GM12873 (cell line): ENCODE results near the gene SPAG16.

ENCODE experiments used
- TF ChIP-seq, protein P1 (sequence below): IDR thresholded peaks from 2 replicates; pipeline ENCODE4 v1.5.1; 2012; ENCODE audit warnings: low read depth, mild to moderate bottlenecking, moderate library complexity, low read length, control low read depth; ENCODE audit not compliant: insufficient read depth; ENCODE audit errors: missing control alignments

SPAG16 gene

DNA sequence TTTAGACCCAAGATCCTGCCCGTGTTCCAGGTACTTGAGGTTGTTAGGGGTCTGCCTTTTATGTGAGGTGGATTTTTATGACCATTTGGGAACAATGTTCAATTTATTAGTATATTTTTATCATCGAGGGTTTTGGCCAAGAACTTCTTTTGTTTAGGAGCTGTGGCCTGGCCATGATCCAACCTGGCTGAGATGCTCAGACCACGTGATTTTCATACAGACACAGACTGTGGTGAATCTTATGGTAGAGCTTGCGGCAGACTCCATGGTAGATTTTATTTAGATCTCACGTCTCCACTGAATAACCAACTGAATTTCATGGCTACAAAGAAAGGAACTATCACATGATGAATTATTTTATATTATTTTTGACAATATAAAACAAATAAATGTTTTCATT, 721.1 kb downstream of the SPAG16 start:
- TF ChIP-seq, protein P1, sequence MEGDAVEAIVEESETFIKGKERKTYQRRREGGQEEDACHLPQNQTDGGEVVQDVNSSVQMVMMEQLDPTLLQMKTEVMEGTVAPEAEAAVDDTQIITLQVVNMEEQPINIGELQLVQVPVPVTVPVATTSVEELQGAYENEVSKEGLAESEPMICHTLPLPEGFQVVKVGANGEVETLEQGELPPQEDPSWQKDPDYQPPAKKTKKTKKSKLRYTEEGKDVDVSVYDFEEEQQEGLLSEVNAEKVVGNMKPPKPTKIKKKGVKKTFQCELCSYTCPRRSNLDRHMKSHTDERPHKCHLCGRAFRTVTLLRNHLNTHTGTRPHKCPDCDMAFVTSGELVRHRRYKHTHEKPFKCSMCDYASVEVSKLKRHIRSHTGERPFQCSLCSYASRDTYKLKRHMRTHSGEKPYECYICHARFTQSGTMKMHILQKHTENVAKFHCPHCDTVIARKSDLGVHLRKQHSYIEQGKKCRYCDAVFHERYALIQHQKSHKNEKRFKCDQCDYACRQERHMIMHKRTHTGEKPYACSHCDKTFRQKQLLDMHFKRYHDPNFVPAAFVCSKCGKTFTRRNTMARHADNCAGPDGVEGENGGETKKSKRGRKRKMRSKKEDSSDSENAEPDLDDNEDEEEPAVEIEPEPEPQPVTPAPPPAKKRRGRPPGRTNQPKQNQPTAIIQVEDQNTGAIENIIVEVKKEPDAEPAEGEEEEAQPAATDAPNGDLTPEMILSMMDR: no peak

- TF ChIP-seq, protein P1: no peak
Observed at GRCh38 chr2:214006601-214007000, 722.3 kb downstream of the SPAG16 start.

DNA sequence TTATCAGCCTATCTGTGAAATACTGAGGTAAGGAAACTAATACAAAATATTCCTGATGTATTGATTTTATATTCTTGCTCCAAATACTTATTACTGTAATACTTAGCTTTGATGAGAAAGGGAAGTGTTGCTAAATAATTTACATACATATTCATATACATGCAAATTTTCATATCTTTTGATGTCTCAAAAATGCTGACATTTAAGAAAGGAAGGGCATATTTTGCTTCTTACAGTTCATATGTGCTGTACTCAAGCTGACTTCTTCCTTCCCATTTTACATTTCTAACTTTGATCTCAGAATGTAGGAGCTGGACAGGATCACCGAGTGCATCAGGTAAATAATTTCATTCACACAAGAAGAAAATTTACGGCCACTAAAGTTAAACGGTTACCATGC, 727.4 kb downstream of the SPAG16 start:
- TF ChIP-seq, protein P1: no peak

DNA sequence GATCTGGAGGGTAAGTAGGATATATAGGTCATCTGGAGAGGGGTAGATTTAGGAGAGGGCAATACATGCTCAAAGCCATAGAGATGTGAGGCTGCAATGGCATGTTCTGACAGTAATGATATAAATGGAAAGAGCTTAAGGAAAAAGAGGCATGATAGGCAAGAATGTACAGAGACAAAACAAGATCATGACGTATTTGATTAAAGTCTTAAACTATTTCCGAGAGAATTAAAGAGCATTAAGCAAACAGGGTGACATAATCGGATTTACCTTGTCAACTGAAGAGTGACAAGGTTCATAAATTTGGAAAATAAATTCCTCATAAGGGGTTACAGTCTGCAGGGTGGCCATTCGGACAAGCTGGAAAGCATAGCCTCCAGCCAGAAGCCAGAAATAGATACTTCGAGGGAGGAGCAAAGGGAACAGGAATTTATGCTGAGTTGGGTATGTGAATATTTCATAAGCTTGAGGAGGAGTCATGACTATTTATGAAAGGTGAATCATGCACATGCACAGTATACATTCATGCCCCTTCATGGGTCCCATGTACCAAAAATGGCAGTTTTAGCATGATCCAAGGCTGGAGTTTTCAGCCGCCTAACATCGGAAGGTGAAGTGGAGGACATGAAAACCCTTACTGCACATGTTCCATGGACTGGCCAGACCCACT, 730.4 kb downstream of the SPAG16 start:
- TF ChIP-seq, protein P1: no peak

DNA sequence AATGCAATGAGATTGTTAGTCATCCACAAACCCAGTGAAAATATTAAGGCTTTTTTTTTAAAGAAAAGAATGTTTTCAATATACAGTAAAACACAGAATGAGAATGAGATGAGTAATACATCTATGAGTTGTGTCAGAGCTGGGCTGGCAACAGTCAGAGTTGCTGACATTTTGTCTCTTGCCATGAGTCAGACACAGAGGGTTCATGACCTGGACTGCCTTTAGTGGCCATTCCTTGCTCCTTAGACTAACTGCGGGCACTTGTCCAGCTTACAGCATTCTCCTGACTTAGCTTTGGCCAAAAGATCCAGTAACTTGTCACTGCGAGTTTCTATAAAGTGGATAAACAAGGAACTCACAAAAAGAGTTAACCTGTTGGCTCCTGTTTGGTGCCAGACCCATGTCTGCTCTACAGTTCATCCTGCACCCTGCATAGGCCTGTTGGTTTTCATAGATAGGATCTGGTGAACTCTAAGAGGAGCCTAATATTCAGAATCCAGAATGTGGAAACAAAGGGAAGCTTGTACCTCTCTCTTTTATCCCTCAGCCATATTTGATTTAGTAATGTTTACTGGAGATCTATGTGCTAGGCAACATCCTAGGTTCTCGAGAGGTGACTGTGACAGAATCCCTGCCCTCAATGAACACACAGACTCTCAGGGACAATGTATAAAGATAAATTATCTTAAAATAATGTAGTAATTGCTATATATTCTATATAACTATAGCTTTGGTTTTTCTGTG, 735.1 kb downstream of the SPAG16 start:
- TF ChIP-seq, protein P1: no peak

DNA sequence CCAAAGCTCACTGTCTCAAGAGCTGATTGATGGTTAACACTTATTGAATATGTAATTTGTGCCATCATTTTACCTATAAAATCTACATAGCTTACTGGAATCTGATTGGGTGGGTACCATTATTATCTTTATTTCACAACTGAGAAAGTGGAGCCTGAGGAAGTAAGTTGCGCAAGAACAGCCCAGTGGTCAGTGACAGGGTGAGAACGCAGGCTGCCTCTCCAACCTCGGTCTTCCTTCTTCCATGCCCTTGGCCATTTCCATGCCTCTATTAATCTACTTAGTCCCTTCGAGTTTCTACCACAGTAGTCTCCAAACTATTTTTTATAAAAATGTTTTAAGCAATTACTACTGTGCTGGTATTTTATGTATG, 735.7 kb downstream of the SPAG16 start:
- TF ChIP-seq, protein P1: no peak

DNA sequence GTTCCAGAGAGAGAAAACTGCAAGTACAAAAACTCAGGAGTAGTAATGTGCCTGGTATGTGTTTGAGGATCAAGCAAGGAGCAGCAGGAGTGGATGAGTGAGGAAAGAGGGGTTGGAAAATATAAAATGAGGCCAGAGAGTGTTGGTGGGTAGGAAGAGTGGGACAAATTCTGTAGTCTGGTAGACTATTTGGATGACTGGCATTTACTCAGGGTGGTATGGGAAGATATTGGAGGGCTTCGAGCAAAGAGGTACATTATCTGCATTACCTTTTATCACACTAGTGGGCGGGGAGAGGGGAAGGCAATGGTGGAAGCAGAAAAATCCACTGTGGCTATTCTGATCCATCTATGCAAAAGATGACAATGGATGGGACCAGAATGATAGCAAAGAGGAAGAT, 744.9 kb downstream of the SPAG16 start:
- TF ChIP-seq, protein P1: no peak
